Testis (tissue), 3 donors: ENCODE measurements around the gene PHLDB3. TPM values are rescaled to one million over a fixed set of nuclear protein-coding genes. Genes with fewer than 3 reads are reported as not detected.
A peak's percentile ranks its signal among the peaks of the same experiment; 100 is the strongest.
"Not testable (repeated sequence)": the region's sequence is repeated elsewhere in the genome, so short reads cannot be mapped to it uniquely, and the experiment has no call there.

Source experiments
- DNase-seq: peaks from one replicate; pipeline ENCODE4 v3.0.0-alpha.2; 2019
- H3K27ac ChIP-seq, 2 donors: fragments of 200-600 bp; sonication (generic); one replicate each; pipeline ENCODE4 v1.5.1; 2019
- H3K27me3 ChIP-seq: fragments of 200-600 bp; sonication (generic); one replicate; pipeline ENCODE4 v1.5.1; 2019
- H3K36me3 ChIP-seq: fragments of 200-600 bp; sonication (generic); one replicate; pipeline ENCODE4 v1.5.1; 2017; ENCODE audit warnings: low read depth; ENCODE audit errors: missing control alignments
- H3K4me1 ChIP-seq: fragments of 200-600 bp; sonication (generic); one replicate; pipeline ENCODE4 v1.5.1; 2019
- H3K4me3 ChIP-seq, 2 donors: fragments of 200-600 bp; sonication (generic); one replicate each; pipeline ENCODE4 v1.5.1; 2017 to 2019
- H3K9me3 ChIP-seq: fragments of 200-600 bp; sonication (generic); one replicate; pipeline ENCODE4 v1.5.1; 2017
- POLR2A ChIP-seq: fragments of 450-650 bp; IDR thresholded peaks from one replicate; pipeline ENCODE4 v1.6.1; 2017; ENCODE audit warnings: antibody characterized with exemption, mild to moderate bottlenecking, moderate library complexity
- WGBS, 2 donors: methylation state at CpG; one replicate each; pipeline ENCODE4 v1.1.5; 2018; 5-methylcytosine and 5-hydroxymethylcytosine counted together
- intact Hi-C: fragments of 100-400 bp; cut with DNase I; formaldehyde crosslinking; loops from one replicate; pipeline ENCODE4 v1.15.1; 2023; ENCODE audit warnings: low total_unique reads
- polyA plus RNA-seq: library from polyadenylated mRNA; stranded (reverse); fragments of 350-450 nt; fragmentation: Illumina TruSeq; extraction: RNeasy Lipid Tissue Mini Kit (QIAGEN cat#74804); gene quantifications from one replicate; pipeline ENCODE4 v1.2.3, GENCODE V29; 2014; ENCODE audit warnings: low read depth, low replicate concordance; ENCODE audit not compliant: insufficient read depth
- total RNA-seq, 2 donors: library from RNA; depleted of rRNA; stranded (reverse); fragments of >200 nt; gene quantifications; one replicate each; pipeline ENCODE4 v1.2.3, GENCODE V29; 2016
- TF ChIP-seq, protein P1 (sequence below), 3 experiments: fragments of 450-650 bp in 2 of 3; fragments of 200-600 bp in 1 of 3; sonication (generic) in 1 of 3; IDR thresholded peaks; one replicate each; pipeline ENCODE4 v1.5.1; 2016 to 2019; ENCODE audit warnings: antibody characterized with exemption in 3 of 3, mild to moderate bottlenecking in 2 of 3, moderate library complexity in 1 of 3

The PHLDB3 gene
- total and polyA plus RNA-seq, 3 donors from 2014 or later, result 27.1 to 62.2 (median 28.3) TPM

DNA sequence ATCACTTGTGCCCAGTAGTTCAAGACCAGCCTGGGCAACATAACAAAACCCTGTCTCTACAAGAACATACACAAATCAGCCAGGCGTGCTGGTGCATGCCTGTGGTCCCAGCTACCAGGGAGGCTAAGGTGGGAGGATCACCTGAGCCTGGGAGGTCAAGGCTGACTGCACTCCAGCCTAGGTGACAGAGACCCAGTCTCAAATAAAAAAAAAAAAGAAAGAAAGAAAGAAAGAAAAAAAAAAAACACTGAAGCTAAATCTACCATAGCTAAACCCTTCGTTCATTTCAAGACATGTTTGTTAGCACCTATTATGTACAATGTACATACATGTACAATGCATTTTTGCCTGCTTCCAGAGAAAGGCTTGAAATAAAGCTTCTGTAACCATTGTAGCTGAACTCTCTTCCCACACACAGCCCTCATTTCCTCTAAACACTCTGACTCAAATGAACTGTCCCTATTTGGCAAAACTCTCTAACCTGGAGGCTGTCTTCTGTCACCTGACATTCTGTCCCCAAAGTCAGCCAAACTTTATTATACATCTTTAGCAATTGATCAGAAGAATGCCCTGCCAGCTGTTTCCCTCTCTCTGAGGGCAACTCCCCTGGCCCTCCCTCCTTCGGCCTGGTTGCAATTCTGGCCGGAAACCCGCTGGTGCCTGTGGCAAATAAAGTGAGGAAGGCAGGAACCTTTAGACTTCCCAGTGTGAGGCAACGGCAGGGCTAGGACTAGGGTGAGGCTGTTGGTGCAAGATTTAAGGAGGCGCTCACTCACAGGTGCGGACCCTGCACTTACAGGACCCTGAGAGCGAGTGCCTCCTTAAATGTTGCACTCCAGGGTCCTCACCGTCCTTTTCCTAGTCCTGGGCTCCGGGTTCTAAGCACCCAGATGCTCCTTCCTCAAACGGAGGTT, 20.6 kb upstream of the PHLDB3 start:
- Histone ChIP-seq H3K27me3 (no peaks in the 10 kb centered on the region), H3K4me3 (peak overlapping the region; percentile 69 to 83), H3K4me1 (peaks cover 26% of the 10 kb centered on the region), H3K27ac (peak overlapping the region in 1 of 2 donors; percentile 47), H3K36me3 (no peaks in the 10 kb centered on the region), H3K9me3 (no peaks in the 10 kb centered on the region)
- no peak for TF ChIP-seq POLR2A
- 26 to 29% methylated on average over 8 to 12 of the region's 12 CpGs for WGBS, 2 donors
- intact Hi-C loops, result no loop called here
- DNase-seq, result peak; percentile 58

DNA sequence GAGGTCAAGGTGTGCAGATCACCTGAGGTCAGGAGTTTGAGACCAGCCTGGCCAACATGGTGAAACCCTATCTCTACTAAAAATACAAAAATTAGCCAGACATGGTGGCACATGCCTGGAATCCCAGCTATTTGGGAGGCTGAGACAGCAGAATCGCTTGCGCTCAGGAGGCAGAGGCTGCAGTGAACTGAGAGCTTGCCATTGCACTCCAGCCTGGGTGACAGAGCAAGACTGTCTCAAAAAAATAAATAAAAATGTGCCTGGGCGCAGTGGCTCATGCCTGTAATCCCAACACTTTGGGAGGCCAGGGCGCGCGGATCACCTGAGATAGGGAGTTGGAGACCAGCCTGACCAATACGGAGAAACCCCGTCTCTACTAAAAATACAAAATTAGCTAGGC, 19.1 kb upstream of the PHLDB3 start:
- H3K4me3 ChIP-seq, H3K27me3 ChIP-seq, H3K27ac ChIP-seq, H3K9me3 ChIP-seq, intact Hi-C loops, H3K36me3 ChIP-seq, DNase-seq: not testable (repeated sequence)
- peaks cover 26% of the 10 kb centered on the region for H3K4me1 ChIP-seq
- WGBS, 2 donors, result 83 to 98% methylated on average over 8 of the region's 8 CpGs

DNA sequence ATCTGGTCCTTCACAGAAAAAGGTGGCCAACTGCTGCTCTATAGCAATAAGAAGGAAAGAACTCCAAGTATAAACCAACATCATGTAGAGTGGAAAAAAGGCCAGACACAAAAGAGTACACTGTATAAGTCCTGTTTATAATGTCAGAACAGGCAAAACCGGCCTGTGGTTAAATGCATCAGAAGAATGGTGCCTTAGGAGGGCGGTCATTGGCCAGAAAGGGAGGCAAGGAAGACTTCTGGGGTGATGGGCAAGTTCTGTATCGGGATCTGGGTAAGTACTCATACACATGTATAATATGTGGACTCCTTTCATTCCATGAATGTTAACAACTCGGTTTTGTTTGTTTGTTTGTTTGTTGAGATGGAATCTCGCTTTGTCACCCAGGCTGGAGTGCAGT, 18.4 kb upstream of the PHLDB3 start:
- intact Hi-C loops, result no loop called here
- no peak for TF ChIP-seq POLR2A
- TF ChIP-seq, protein P1, sequence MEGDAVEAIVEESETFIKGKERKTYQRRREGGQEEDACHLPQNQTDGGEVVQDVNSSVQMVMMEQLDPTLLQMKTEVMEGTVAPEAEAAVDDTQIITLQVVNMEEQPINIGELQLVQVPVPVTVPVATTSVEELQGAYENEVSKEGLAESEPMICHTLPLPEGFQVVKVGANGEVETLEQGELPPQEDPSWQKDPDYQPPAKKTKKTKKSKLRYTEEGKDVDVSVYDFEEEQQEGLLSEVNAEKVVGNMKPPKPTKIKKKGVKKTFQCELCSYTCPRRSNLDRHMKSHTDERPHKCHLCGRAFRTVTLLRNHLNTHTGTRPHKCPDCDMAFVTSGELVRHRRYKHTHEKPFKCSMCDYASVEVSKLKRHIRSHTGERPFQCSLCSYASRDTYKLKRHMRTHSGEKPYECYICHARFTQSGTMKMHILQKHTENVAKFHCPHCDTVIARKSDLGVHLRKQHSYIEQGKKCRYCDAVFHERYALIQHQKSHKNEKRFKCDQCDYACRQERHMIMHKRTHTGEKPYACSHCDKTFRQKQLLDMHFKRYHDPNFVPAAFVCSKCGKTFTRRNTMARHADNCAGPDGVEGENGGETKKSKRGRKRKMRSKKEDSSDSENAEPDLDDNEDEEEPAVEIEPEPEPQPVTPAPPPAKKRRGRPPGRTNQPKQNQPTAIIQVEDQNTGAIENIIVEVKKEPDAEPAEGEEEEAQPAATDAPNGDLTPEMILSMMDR (IDR thresholded peaks at IDR 0.05), result no peak

DNA sequence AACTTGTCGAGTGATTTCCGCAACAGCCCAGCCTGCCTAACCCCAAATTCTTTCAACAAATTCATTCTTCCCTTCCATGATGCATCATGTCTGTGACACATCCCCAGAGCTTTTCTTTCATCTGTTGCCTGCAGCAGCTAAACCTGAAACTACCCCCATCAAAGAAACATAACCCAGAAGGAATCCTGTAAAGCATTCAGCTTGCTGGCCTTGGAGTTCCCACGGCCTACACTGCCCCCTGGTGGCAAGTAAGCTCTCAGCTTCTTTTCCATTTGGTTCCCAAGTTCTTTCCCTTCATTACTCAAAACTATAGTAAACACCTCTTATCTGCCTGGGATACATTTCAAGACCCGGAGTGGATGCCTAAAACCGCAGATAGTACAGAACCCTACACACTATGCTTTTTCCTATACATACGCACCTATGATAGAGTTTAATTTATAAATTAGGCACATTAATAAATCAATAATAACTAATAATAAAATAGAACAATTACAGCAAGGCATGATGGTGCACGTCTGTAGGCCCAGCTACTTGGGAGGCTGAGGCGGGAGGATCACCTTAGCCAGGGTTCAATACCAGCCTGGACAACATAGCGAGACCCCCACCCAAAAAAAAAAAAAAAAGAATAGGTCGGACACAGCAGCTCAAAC, 15.0 kb upstream of the PHLDB3 start:
- Histone ChIP-seq H3K36me3 (no peaks in the 10 kb centered on the region), H3K9me3 (no peaks in the 10 kb centered on the region), H3K27ac (no peak overlapping the region), H3K4me3 (no peak overlapping the region), H3K27me3 (no peaks in the 10 kb centered on the region), H3K4me1 (peaks cover under 1% of the 10 kb centered on the region)
- WGBS, 2 donors, result 51 to 52% methylated on average over 10 of the region's 10 CpGs
- no peak for TF ChIP-seq POLR2A
- TF ChIP-seq, protein P1 (IDR thresholded peaks at IDR 0.05), result peak; percentile 89 to 92 (median 89)
- DNase-seq, result peak; percentile 85
- intact Hi-C loops, result loop anchor here (5.0 kb wide), 1 partner anchor 72 kb away; no protein-coding TSS in a partner anchor

More for the DNA sequence above, 18.4 kb upstream of the PHLDB3 start:
- Histone ChIP-seq H3K27ac (no peak overlapping the region), H3K4me1 (peaks cover 26% of the 10 kb centered on the region), H3K27me3 (no peaks in the 10 kb centered on the region), H3K9me3 (no peaks in the 10 kb centered on the region), H3K36me3 (no peaks in the 10 kb centered on the region), H3K4me3 (no peak overlapping the region)
- 83 to 85% methylated on average over 5 of the region's 5 CpGs for WGBS, 2 donors
- no peak for DNase-seq

DNA sequence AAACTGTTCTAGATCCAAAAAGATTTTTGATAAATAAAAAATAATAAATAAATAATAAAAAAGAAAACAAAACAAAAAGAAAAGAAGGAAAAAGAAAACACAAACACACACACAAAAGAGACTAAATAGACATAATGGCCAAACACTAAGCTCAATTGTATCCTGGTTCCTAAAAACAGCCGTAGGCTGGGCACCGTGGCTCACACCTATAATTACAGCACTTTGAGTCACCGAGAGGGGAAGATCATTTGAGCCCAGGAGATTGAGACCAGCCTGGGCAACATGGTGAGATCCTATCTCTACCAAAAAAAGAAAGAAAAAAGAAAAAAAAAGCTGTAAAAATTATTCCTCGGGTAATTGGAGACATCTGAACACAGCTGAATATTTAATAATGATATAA, 13.5 kb upstream of the PHLDB3 start:
- no peaks in the 10 kb centered on the region for H3K27me3 ChIP-seq
- H3K9me3 ChIP-seq, result no peaks in the 10 kb centered on the region
- TF ChIP-seq POLR2A, result no peak
- H3K4me3 ChIP-seq, result no peak overlapping the region
- H3K4me1 ChIP-seq, result no peaks in the 10 kb centered on the region
- intact Hi-C loops, result loop anchor here (5.0 kb wide), 1 partner anchor 71 kb away; no protein-coding TSS in a partner anchor
- DNase-seq, result no peak
- 85 to 95% methylated on average over 3 to 4 of the region's 4 CpGs for WGBS, 2 donors
- H3K36me3 ChIP-seq, result no peaks in the 10 kb centered on the region
- H3K27ac ChIP-seq, result no peak overlapping the region

DNA sequence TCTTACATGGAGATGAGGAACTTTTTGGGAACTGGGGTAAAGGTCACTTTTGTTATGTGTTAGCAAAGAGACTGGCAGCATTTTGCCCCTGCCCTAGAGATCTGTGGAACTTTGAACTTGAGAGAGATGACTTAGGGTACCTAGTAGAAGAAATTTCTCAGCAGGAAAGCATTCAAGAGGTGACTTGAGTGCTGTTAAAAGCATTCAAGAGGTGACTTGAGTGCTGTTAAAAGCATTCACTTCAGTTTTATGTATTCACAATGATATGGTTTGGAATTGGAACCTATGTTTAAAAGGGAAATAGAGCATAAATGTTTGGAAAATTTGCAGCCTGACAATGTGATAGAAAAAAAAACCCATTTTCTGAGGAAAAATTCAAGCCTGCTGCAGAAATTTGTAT, 7.9 kb upstream of the PHLDB3 start:
- H3K27me3 ChIP-seq, H3K27ac ChIP-seq, DNase-seq, H3K4me1 ChIP-seq, intact Hi-C loops, H3K4me3 ChIP-seq, H3K36me3 ChIP-seq, H3K9me3 ChIP-seq: not testable (repeated sequence)
